Bronchial epithelial cell (primary cell): ENCODE measurements around the gene A3GALT2. TPM values are rescaled to one million over a fixed set of nuclear protein-coding genes. Genes with fewer than 3 reads are reported as not detected.

ENCODE experiments used
- DNase-seq: peaks from one replicate; pipeline ENCODE4 v3.0.0-alpha.2; 2010; ENCODE audit warnings: low read depth
- FAIRE-seq: peaks from 2 replicates; lab custom pipeline; 2011; peaks lifted over from hg19 to GRCh38; lab: Jason Lieb, UNC
- H3K27me3 ChIP-seq: 2 replicates; pipeline ENCODE4 v1.5.1; 2011; ENCODE audit warnings: low read length; ENCODE audit not compliant: control insufficient read depth, insufficient read depth
- H3K36me3 ChIP-seq: 2 replicates; pipeline ENCODE4 v1.5.1; 2011; ENCODE audit warnings: low read length; ENCODE audit not compliant: control insufficient read depth, insufficient read depth
- H3K4me3 ChIP-seq: 2 replicates; pipeline ENCODE4 v1.5.1; 2011; ENCODE audit warnings: mild to moderate bottlenecking, low read depth, low read length, control low read depth
- total RNA-seq: library from RNA; depleted of rRNA; stranded (reverse); fragments of >200 nt; gene quantifications from 2 replicates; pipeline ENCODE4 v1.2.1, GENCODE V29; 2014
- TF ChIP-seq, protein P1 (sequence below): IDR thresholded peaks from 2 replicates; pipeline ENCODE4 v1.5.1; 2011; ENCODE audit warnings: mild to moderate bottlenecking, moderate library complexity, low read length, control low read depth, inconsistent platforms; ENCODE audit not compliant: insufficient read depth, severe bottlenecking

The A3GALT2 gene
- total RNA-seq, 1 donor from 2014 or later: not detected

DNA sequence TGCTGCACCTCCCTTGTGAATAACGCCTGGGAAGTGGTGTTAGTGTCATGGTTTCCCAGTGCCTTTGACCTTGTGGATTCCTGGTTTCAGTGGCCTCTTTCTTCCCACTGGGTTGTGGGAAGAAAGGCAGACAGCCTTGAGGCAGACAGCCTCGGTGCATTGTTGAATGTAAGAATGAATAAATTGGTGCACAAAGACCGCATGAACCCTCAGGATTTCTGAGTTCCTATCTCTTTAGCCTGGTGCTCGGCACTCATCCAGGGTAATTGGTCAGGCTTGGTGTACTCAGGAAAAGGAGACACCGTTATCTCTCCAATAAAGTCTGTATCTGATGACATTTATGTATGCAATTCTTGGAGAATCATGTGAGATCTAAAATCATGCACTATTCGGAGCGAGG is 59.6 kb downstream of the A3GALT2 start:
- FAIRE-seq: no peak
- TF ChIP-seq, protein P1, sequence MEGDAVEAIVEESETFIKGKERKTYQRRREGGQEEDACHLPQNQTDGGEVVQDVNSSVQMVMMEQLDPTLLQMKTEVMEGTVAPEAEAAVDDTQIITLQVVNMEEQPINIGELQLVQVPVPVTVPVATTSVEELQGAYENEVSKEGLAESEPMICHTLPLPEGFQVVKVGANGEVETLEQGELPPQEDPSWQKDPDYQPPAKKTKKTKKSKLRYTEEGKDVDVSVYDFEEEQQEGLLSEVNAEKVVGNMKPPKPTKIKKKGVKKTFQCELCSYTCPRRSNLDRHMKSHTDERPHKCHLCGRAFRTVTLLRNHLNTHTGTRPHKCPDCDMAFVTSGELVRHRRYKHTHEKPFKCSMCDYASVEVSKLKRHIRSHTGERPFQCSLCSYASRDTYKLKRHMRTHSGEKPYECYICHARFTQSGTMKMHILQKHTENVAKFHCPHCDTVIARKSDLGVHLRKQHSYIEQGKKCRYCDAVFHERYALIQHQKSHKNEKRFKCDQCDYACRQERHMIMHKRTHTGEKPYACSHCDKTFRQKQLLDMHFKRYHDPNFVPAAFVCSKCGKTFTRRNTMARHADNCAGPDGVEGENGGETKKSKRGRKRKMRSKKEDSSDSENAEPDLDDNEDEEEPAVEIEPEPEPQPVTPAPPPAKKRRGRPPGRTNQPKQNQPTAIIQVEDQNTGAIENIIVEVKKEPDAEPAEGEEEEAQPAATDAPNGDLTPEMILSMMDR: no peak
- Histone ChIP-seq H3K36me3 (no peaks in the 10 kb centered on the region), H3K4me3 (no peak overlapping the region), H3K27me3 (no peaks in the 10 kb centered on the region)
- no peak for DNase-seq

DNA sequence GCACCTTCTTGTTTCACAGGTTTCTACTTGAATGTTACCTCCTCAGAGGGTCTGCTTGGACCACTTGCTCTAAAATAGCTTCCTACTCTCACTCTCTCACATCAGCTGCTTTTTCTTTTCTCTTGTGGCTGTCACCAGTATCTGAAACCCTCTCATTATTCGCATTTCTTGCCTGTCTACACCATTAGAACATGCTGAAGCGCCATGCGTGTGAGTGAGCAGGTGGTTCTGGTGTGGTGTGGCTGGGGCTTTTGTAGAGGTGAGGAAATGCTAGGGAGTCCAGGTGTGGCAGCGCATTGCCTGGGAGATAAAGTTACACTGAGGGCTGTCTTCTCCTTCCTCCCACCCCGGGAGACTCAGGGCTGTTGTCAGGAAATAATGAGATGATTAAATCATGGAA is 60.5 kb downstream of the A3GALT2 start:
- no peak for FAIRE-seq
- TF ChIP-seq, protein P1: no peak
- DNase-seq: no peak
- Histone ChIP-seq H3K36me3 (no peaks in the 10 kb centered on the region), H3K27me3 (no peaks in the 10 kb centered on the region), H3K4me3 (no peak overlapping the region)

DNA sequence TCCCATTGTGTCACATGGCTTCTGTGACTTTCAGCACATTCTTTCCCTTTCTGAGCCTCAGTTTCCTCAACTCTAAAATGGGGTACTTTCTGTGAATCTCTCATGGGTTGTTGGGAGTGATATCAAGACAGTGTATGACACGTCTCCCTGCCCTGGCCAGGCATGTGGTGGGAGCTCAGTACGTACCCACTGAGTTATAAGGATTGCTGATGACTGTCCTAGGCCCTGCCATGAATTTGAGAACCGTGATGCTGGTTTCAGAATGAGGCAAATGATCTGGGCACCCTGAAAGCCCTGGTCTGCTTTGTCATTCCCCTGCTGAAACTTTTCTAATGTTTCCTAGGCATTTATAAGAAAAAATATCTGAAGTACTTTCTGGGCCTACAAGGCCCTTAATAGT is 61.0 kb downstream of the A3GALT2 start:
- no peaks in the 10 kb centered on the region for H3K27me3 ChIP-seq
- no peaks in the 10 kb centered on the region for H3K36me3 ChIP-seq
- TF ChIP-seq, protein P1: no peak
- DNase-seq: no peak
- no peak overlapping the region for H3K4me3 ChIP-seq
- FAIRE-seq: no peak

DNA sequence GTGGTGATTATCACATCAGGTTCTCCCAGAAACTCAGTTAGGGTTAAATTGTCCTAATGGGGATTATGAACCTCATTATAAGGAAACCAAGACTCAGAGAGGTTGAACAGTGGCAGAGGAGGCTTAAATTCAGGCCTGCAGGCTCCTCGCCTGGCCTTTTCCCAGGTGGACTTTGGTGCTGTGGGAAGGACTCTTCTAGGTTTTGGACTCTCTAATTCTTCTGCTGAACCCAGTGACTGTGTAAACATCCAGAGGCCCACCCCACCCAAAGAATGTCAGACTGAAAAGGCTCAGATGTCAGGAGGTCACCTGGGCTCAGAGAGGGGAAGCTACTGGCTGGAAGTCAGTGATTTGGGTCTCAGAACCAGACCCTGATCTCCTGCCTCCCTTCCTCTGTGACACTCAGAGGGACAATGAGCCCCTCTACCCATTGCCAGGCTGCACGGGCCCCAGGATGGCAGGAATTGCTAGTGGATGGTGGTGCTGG is 62.1 kb downstream of the A3GALT2 start:
- TF ChIP-seq, protein P1: no peak
- no peaks in the 10 kb centered on the region for H3K27me3 ChIP-seq
- FAIRE-seq (no peak), DNase-seq (no peak)
- H3K4me3 ChIP-seq: no peak overlapping the region
- no peaks in the 10 kb centered on the region for H3K36me3 ChIP-seq

DNA sequence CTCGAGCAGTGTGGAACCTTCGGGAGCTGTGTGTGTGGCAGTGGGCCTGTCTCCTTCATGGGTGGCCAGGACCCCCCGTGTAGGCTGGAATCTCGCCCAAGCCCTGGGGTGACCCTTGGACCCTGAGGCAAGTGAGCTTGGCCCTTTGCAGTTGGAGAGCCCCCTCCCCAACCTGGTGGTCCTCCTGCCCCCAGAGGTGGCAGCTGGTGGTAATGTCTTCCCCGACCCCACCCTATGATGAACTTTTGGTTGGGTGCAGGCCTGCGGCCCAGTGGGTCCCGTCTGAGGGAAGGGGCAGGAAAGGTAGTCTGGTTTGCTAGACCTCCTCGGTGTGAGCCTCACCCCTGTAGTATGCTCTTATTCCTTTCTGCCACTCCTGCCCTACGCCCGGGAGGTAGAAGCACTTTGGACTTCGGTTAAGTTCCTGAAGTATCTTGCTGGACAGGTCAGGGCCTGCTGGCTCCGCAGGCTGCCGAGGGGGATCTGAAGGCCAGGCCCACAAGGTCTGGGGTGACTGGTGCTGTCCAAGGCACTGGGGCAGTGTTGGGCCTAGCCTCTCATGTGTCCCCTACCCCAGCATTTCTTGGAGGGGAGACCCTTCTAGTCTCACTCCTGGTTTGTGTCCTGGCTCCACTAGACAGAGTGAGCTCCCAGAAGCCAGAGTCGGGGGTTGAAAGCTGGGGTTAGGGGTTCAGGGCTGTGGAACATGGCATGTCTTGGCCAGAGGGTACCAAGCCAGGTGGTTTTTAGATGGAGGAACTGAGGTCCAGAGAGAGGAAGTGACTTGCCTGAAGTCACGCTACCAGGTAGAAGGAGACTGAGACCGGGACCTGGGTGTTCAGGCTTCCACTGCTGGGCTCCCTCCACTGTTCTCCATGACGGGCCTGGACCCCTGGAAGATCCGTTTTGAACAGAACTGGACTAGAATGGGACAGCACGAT is 62.9 kb downstream of the A3GALT2 start:
- Histone ChIP-seq H3K36me3 (no peaks in the 10 kb centered on the region), H3K27me3 (no peaks in the 10 kb centered on the region), H3K4me3 (peak overlapping the region; percentile 48)
- TF ChIP-seq, protein P1: no peak
- no peak for FAIRE-seq
- peak; percentile 14 for DNase-seq
